GM19452 (cell line): Measurements from ENCODE around the gene CENPK.
A peak's percentile ranks its signal among the peaks of the same experiment; 100 is the strongest.
"Not testable (repeated sequence)": the region's sequence is repeated elsewhere in the genome, so short reads cannot be mapped to it uniquely, and the experiment has no call there.

ENCODE experiments used
- ATAC-seq: cut with Tn5 transposase; IDR thresholded peaks from one replicate; pipeline ENCODE4 v1.9.1; 2021; ENCODE audit not compliant: unreplicated experiment

CENPK gene

GRCh38 chr5:65562731-65563701 is at the start of gene CENPK, which contains the start of gene PPWD1:
TSS of gene CENPK (minus strand) at chr5:65563168. CDS start at chr5:65554907, 8,261 bp downstream.
TSS of gene PPWD1 (plus strand) at chr5:65563296. CDS start at chr5:65563311, 15 bp downstream.
- ATAC-seq, result peak; percentile 99

- ATAC-seq, result no peak
Measured at GRCh38 chr5:65612298-65612907, 49.4 kb upstream of the CENPK start.

GRCh38 chr5:65611524-65611923 is 48.6 kb upstream of the CENPK start:
- no peak for ATAC-seq

- ATAC-seq, result not testable (repeated sequence)
Measured at GRCh38 chr5:65601761-65602160, 38.8 kb upstream of the CENPK start.

- no peak for ATAC-seq
Measured at GRCh38 chr5:65588694-65589093, 25.7 kb upstream of the CENPK start.

- no peak for ATAC-seq
Measured at GRCh38 chr5:65577141-65577540, 14.2 kb upstream of the CENPK start.

- ATAC-seq, result no peak
Measured at GRCh38 chr5:65570598-65571226, 7.7 kb upstream of the CENPK start.

GRCh38 chr5:65566505-65566904 is 3.5 kb upstream of the CENPK start:
- no peak for ATAC-seq

- no peak for ATAC-seq
Measured at GRCh38 chr5:65563777-65564176, 809 bp upstream of the CENPK start.

- ATAC-seq, result no peak
Measured at GRCh38 chr5:65556718-65557117, 6.2 kb downstream of the CENPK start.

- no peak for ATAC-seq
Measured at GRCh38 chr5:65556181-65556580, 6.8 kb downstream of the CENPK start.

GRCh38 chr5:65555287-65555686 is 7.7 kb downstream of the CENPK start:
- ATAC-seq, result no peak

- ATAC-seq, result no peak
Measured at GRCh38 chr5:65553941-65554340, 9.0 kb downstream of the CENPK start.

- ATAC-seq, result no peak
Measured at GRCh38 chr5:65548281-65548680, 14.7 kb downstream of the CENPK start.

- no peak for ATAC-seq
Measured at GRCh38 chr5:65546141-65546540, 16.8 kb downstream of the CENPK start.

GRCh38 chr5:65544473-65544872 is 18.5 kb downstream of the CENPK start:
- no peak for ATAC-seq

GRCh38 chr5:65539827-65540226 is 23.1 kb downstream of the CENPK start:
- no peak for ATAC-seq

GRCh38 chr5:65535529-65535987 is 27.4 kb downstream of the CENPK start:
- no peak for ATAC-seq

GRCh38 chr5:65530904-65531303 is 32.1 kb downstream of the CENPK start:
- ATAC-seq, result no peak

GRCh38 chr5:65525726-65526125 is 37.2 kb downstream of the CENPK start:
- no peak for ATAC-seq

- ATAC-seq, result no peak
Measured at GRCh38 chr5:65512170-65512937, 50.6 kb downstream of the CENPK start.
